Trophoblast cell (in vitro differentiated cells and primary cell): ENCODE results near the gene ZNF224. TPM values are rescaled to one million over a fixed set of nuclear protein-coding genes. Genes with fewer than 3 reads are reported as not detected.

Experiments used
- DNase-seq, 2 donors: peaks; one replicate each; pipeline ENCODE4 v3.0.0-alpha.2; 2016
- H2AFZ ChIP-seq: 2 replicates; pipeline ENCODE4 v1.6.1; 2013; ENCODE audit warnings: low read length, moderate library complexity, mild to moderate bottlenecking; ENCODE audit not compliant: insufficient read depth, poor library complexity
- H2AK5ac ChIP-seq: 2 replicates; pipeline ENCODE4 v1.6.1; 2013; ENCODE audit warnings: mild to moderate bottlenecking, low read length
- H2BK120ac ChIP-seq: 2 replicates; pipeline ENCODE4 v1.6.1; 2013; ENCODE audit warnings: low read length, mild to moderate bottlenecking, moderate library complexity; ENCODE audit not compliant: insufficient read depth, poor library complexity
- H2BK12ac ChIP-seq: 2 replicates; pipeline ENCODE4 v1.6.1; 2013; ENCODE audit warnings: mild to moderate bottlenecking, low read length, moderate library complexity
- H2BK5ac ChIP-seq: 2 replicates; pipeline ENCODE4 v1.6.1; 2013; ENCODE audit warnings: low read length, low read depth, moderate library complexity, mild to moderate bottlenecking; ENCODE audit not compliant: poor library complexity
- H3K14ac ChIP-seq: 2 replicates; pipeline ENCODE4 v1.6.1; 2013; ENCODE audit warnings: mild to moderate bottlenecking, low read length
- H3K18ac ChIP-seq: 2 replicates; pipeline ENCODE4 v1.6.1; 2013; ENCODE audit warnings: mild to moderate bottlenecking, low read length
- H3K23ac ChIP-seq: 2 replicates; pipeline ENCODE4 v1.6.1; 2013; ENCODE audit warnings: low read length
- H3K27ac ChIP-seq: 2 replicates; pipeline ENCODE4 v1.5.1; 2013; ENCODE audit warnings: low read depth, mild to moderate bottlenecking, inconsistent platforms, low read length, moderate library complexity
- H3K27me3 ChIP-seq: 2 replicates; pipeline ENCODE4 v1.6.1; 2013; ENCODE audit warnings: inconsistent platforms, mild to moderate bottlenecking, low read length, moderate library complexity; ENCODE audit not compliant: insufficient read depth
- H3K36me3 ChIP-seq, 2 experiments: 1 replicate in 1 of 2; 2 replicates in 1 of 2; pipeline ENCODE4 v1.6.1; 2013; ENCODE audit warnings: low read length in 2 of 2, mild to moderate bottlenecking in 2 of 2, moderate library complexity in 1 of 2; ENCODE audit not compliant: insufficient read depth in 2 of 2, control insufficient read depth in 1 of 2
- H3K4ac ChIP-seq: 2 replicates; pipeline ENCODE4 v1.6.1; 2013; ENCODE audit warnings: low read depth, mild to moderate bottlenecking, low read length, moderate library complexity
- H3K4me1 ChIP-seq, 2 experiments: 1 replicate in 1 of 2; 2 replicates in 1 of 2; pipeline ENCODE4 v1.6.1; 2013; ENCODE audit warnings: low read length in 2 of 2, mild to moderate bottlenecking in 2 of 2, moderate library complexity in 1 of 2; ENCODE audit not compliant: insufficient read depth in 2 of 2, control insufficient read depth in 1 of 2
- H3K4me2 ChIP-seq: 2 replicates; pipeline ENCODE4 v1.6.1; 2013; ENCODE audit warnings: inconsistent platforms, mild to moderate bottlenecking, low read length, moderate library complexity
- H3K4me3 ChIP-seq: 2 replicates; pipeline ENCODE4 v1.5.1; 2013; ENCODE audit warnings: mild to moderate bottlenecking, low read depth, low read length, inconsistent platforms
- H3K79me1 ChIP-seq: one replicate; pipeline ENCODE4 v1.6.1; 2013; ENCODE audit warnings: low read length
- H3K79me2 ChIP-seq: 2 replicates; pipeline ENCODE4 v1.6.1; 2013; ENCODE audit warnings: low read length, mild to moderate bottlenecking; ENCODE audit not compliant: control insufficient read depth, insufficient read depth, poor library complexity
- H3K9ac ChIP-seq: 2 replicates; pipeline ENCODE4 v1.6.1; 2013; ENCODE audit warnings: mild to moderate bottlenecking, low read length
- H3K9me3 ChIP-seq: 2 replicates; pipeline ENCODE4 v1.6.1; 2013; ENCODE audit warnings: low read depth, mild to moderate bottlenecking, control low read depth, inconsistent platforms, low read length; ENCODE audit not compliant: insufficient read depth
- H4K12ac ChIP-seq: 2 replicates; pipeline ENCODE4 v1.6.1; 2013; ENCODE audit warnings: low read depth, mild to moderate bottlenecking, low read length, moderate library complexity
- H4K8ac ChIP-seq: 2 replicates; pipeline ENCODE4 v1.6.1; 2013; ENCODE audit warnings: low read depth, mild to moderate bottlenecking, low read length, moderate library complexity
- H4K91ac ChIP-seq: one replicate; pipeline ENCODE4 v1.6.1; 2013; ENCODE audit warnings: low read depth, mild to moderate bottlenecking, low read length, moderate library complexity
- WGBS: extraction: QIAGEN DNeasy Blood & Tissue Kit; methylation state at CpG from one replicate; pipeline ENCODE4 v1.1.7; 2013; ENCODE audit warnings: missing lambda C conversion rate; ENCODE audit not compliant: insufficient read length, insufficient coverage; ENCODE audit errors: extremely low coverage; 5-methylcytosine and 5-hydroxymethylcytosine counted together
- polyA plus RNA-seq: library from polyadenylated mRNA; stranded (reverse); fragments of 200-250 nt; gene quantifications from 2 replicates; pipeline ENCODE4 v1.2.3, GENCODE V29; 2013

ZNF224 gene
- polyA plus RNA-seq = 11.1 and 11.2 TPM in 2 replicates

GRCh38 chr19:44093931-44094765 is at the start of gene ZNF224:
TSS of gene ZNF224 (plus strand) at chr19:44094361. CDS start at chr19:44097874, 3,513 bp downstream.
- Histone ChIP-seq H3K23ac (no peak within 1 kb of the TSS), H4K12ac (peak within 1 kb of the TSS; percentile 29), H3K9ac (peak within 1 kb of the TSS; percentile 97), H3K18ac (peak within 1 kb of the TSS; percentile 48), H3K4ac (peak within 1 kb of the TSS; percentile 18), H2AK5ac (no peak within 1 kb of the TSS), H2BK12ac (no peak within 1 kb of the TSS), H3K27me3 (no peaks in the 10 kb centered on the region), H2AFZ (peak within 1 kb of the TSS; percentile 84), H3K14ac (peak within 1 kb of the TSS; percentile 62), H3K27ac (peak within 1 kb of the TSS; percentile 28), H4K91ac (peak within 1 kb of the TSS; percentile 23), H3K36me3 (peaks cover 3 to 4% of the 10 kb centered on the region in 2 experiments), H3K4me3 (peak within 1 kb of the TSS; percentile 92), H4K8ac (peak within 1 kb of the TSS; percentile 76), H3K79me2 (peaks cover 5% of the 10 kb centered on the region), H2BK5ac (peak within 1 kb of the TSS; percentile 18), H3K9me3 (no peaks in the 10 kb centered on the region), H3K79me1 (no peaks in the 10 kb centered on the region), H3K4me1 (no peaks in the 10 kb centered on the region), H3K4me2 (peak within 1 kb of the TSS; percentile 100), H2BK120ac (peak within 1 kb of the TSS; percentile 8)
- no CpG with 5 or more reads among the region's 50 CpGs for WGBS
- DNase-seq = peak; percentile 90 to 95

GRCh38 chr19:44050740-44051649 is 43.2 kb upstream of the ZNF224 start:
- Histone ChIP-seq H3K79me1 (peaks cover 3% of the 10 kb centered on the region), H4K8ac (peak overlapping the region; percentile 92), H3K4me2 (peak overlapping the region; percentile 81), H3K9ac (no peak overlapping the region), H3K79me2 (peaks cover 3% of the 10 kb centered on the region), H3K9me3 (no peaks in the 10 kb centered on the region), H3K36me3 (peaks cover 2 to 3% of the 10 kb centered on the region in 2 experiments), H2AFZ (peak overlapping the region; percentile 93), H3K23ac (no peak overlapping the region), H3K4me3 (peak overlapping the region; percentile 60), H2BK120ac (no peak overlapping the region), H3K4ac (no peak overlapping the region), H3K4me1 (peaks cover 0 to 5% of the 10 kb centered on the region in 2 experiments), H4K12ac (peak overlapping the region; percentile 55), H3K18ac (no peak overlapping the region), H2AK5ac (no peak overlapping the region), H2BK12ac (no peak overlapping the region), H3K27me3 (no peaks in the 10 kb centered on the region), H3K14ac (peak overlapping the region; percentile 42), H4K91ac (peak overlapping the region; percentile 19), H2BK5ac (no peak overlapping the region), H3K27ac (no peak overlapping the region)
- DNase-seq = no peak
- WGBS = no CpG with 5 or more reads among the region's 21 CpGs

- peaks cover 3 to 4% of the 10 kb centered on the region in 2 experiments for H3K36me3 ChIP-seq
- peak within 1 kb of the TSS; percentile 93 for H2AFZ ChIP-seq
- peak within 1 kb of the TSS; percentile 79 for H4K12ac ChIP-seq
- peak within 1 kb of the TSS; percentile 81 for H3K14ac ChIP-seq
- peaks cover 3% of the 10 kb centered on the region for H3K79me1 ChIP-seq
- no peak within 1 kb of the TSS for H2BK12ac ChIP-seq
- WGBS = no CpG with 5 or more reads among the region's 38 CpGs
- peak within 1 kb of the TSS; percentile 96 for H4K8ac ChIP-seq
- peak within 1 kb of the TSS; percentile 75 for H3K4me3 ChIP-seq
- H2BK120ac ChIP-seq = peak within 1 kb of the TSS; percentile 47
- no peaks in the 10 kb centered on the region for H3K27me3 ChIP-seq
- peak within 1 kb of the TSS; percentile 55 for H3K9ac ChIP-seq
- H3K18ac ChIP-seq = peak within 1 kb of the TSS; percentile 49
- no peaks in the 10 kb centered on the region for H3K9me3 ChIP-seq
- peak within 1 kb of the TSS; percentile 81 for H3K4me2 ChIP-seq
- peak within 1 kb of the TSS; percentile 68 for H3K4ac ChIP-seq
- H4K91ac ChIP-seq = peak within 1 kb of the TSS; percentile 45
- peak within 1 kb of the TSS; percentile 35 for H2AK5ac ChIP-seq
- H3K27ac ChIP-seq = peak within 1 kb of the TSS; percentile 1
- peaks cover 0 to 5% of the 10 kb centered on the region in 2 experiments for H3K4me1 ChIP-seq
- no peak within 1 kb of the TSS for H2BK5ac ChIP-seq
- peaks cover 3% of the 10 kb centered on the region for H3K79me2 ChIP-seq
- DNase-seq = peak; percentile 82 to 92
- H3K23ac ChIP-seq = no peak within 1 kb of the TSS
Measured at GRCh38 chr19:44051650-44052402, 42.3 kb upstream of the ZNF224 start, which contains the start of gene ZNF223. TSS of gene ZNF223 (plus strand) at chr19:44052036. CDS start at chr19:44055177, 3,141 bp downstream.
